IPS DF 4.7 (cell line): Measurements from ENCODE around the gene PRRG4.
"Not testable (repeated sequence)": the region's sequence is repeated elsewhere in the genome, so short reads cannot be mapped to it uniquely, and the experiment has no call there.

Experiments
- DNase-seq: peaks from one replicate; pipeline ENCODE4 v3.0.0-alpha.2; 2013; ENCODE audit warnings: low spot score; ENCODE audit errors: extremely low read depth

Gene PRRG4

GRCh38 chr11:32884770-32885384, 55.1 kb downstream of the PRRG4 start:
- no peak for DNase-seq

- DNase-seq: no peak
Measured at GRCh38 chr11:32885556-32885955, 55.8 kb downstream of the PRRG4 start.

GRCh38 chr11:32886180-32886579, 56.5 kb downstream of the PRRG4 start:
- DNase-seq: no peak

GRCh38 chr11:32887707-32888383, 58.1 kb downstream of the PRRG4 start:
- DNase-seq: not testable (repeated sequence)

- DNase-seq: not testable (repeated sequence)
Measured at GRCh38 chr11:32888384-32888710, 58.6 kb downstream of the PRRG4 start.

- DNase-seq: no peak
Measured at GRCh38 chr11:32888805-32889204, 59.1 kb downstream of the PRRG4 start.

GRCh38 chr11:32890843-32891656, 61.3 kb downstream of the PRRG4 start:
- no peak for DNase-seq

GRCh38 chr11:32891657-32892354, 62.1 kb downstream of the PRRG4 start:
- no peak for DNase-seq

GRCh38 chr11:32892355-32893092, 62.8 kb downstream of the PRRG4 start, which contains the start of gene QSER1:
Gene QSER1 (plus strand): TSS chr11:32892811. CDS start chr11:32893126, 315 bp downstream.
- no peak for DNase-seq

GRCh38 chr11:32893093-32893342, 63.3 kb downstream of the PRRG4 start:
- DNase-seq: no peak

- DNase-seq: no peak
Measured at GRCh38 chr11:32893343-32894148, 63.8 kb downstream of the PRRG4 start.

- no peak for DNase-seq
Measured at GRCh38 chr11:32894149-32894827, 64.6 kb downstream of the PRRG4 start.

- no peak for DNase-seq
Measured at GRCh38 chr11:32894921-32895320, 65.2 kb downstream of the PRRG4 start.

- no peak for DNase-seq
Measured at GRCh38 chr11:32895471-32895870, 65.7 kb downstream of the PRRG4 start.

- DNase-seq: no peak
Measured at GRCh38 chr11:32897103-32897502, 67.4 kb downstream of the PRRG4 start.

GRCh38 chr11:32899438-32899837, 69.7 kb downstream of the PRRG4 start:
- DNase-seq: no peak

GRCh38 chr11:32902089-32902665, 72.5 kb downstream of the PRRG4 start:
- DNase-seq: no peak

- no peak for DNase-seq
Measured at GRCh38 chr11:32905028-32905667, 75.4 kb downstream of the PRRG4 start.
